SK-N-SH (cell line): ENCODE data around the gene CPEB1.

Experiments used
- CHD2 ChIP-seq: fragments of 150-350 bp; IDR thresholded peaks from 2 replicates; pipeline ENCODE4 v1.6.1; 2018; ENCODE audit warnings: low read length; ENCODE audit not compliant: partially characterized antibody
- EP300 ChIP-seq, 2 experiments: IDR thresholded peaks; 2 replicates each; pipeline versions ENCODE4 v1.4.0 to v1.6.1; 2012; ENCODE audit warnings: borderline replicate concordance in 1 of 2, low read depth in 1 of 2, low read length in 1 of 2
- EZH2phosphoT487 ChIP-seq: fragments of 200-600 bp; sonication (generic); IDR thresholded peaks from 2 replicates; pipeline ENCODE4 v1.6.1; 2017; ENCODE audit warnings: low read depth, mixed run types, mild to moderate bottlenecking, antibody characterized with exemption, moderate library complexity, borderline replicate concordance
- FOSL2 ChIP-seq: IDR thresholded peaks from 2 replicates; pipeline ENCODE4 v1.4.0; 2012; ENCODE audit warnings: low read depth, mild to moderate bottlenecking, moderate library complexity, borderline replicate concordance
- JUND ChIP-seq: IDR thresholded peaks from 2 replicates; pipeline ENCODE4 v1.4.0; 2012
- MXI1 ChIP-seq: IDR thresholded peaks from 2 replicates; pipeline ENCODE4 v1.6.1; 2012; ENCODE audit warnings: mild to moderate bottlenecking, low read depth, low read length, improper control_type of control experiment
- POLR2AphosphoS5 ChIP-seq: IDR thresholded peaks from 2 replicates; pipeline ENCODE4 v1.6.1; 2012; ENCODE audit warnings: low read depth, low read length
- RAD21 ChIP-seq: IDR thresholded peaks from 2 replicates; pipeline ENCODE4 v1.6.1; 2012; ENCODE audit warnings: mild to moderate bottlenecking, low read length
- RFX5 ChIP-seq: IDR thresholded peaks from 2 replicates; pipeline ENCODE4 v1.6.1; 2012; ENCODE audit warnings: mild to moderate bottlenecking, improper control_type of control experiment, low read length
- YY1 ChIP-seq: IDR thresholded peaks from 2 replicates; pipeline ENCODE4 v1.4.0; 2012; ENCODE audit warnings: low read depth, mild to moderate bottlenecking
- TF ChIP-seq, protein P1 (sequence below): fragments of 200-600 bp; sonication (generic); IDR thresholded peaks from 2 replicates; pipeline ENCODE4 v1.6.1; 2017; ENCODE audit warnings: antibody characterized with exemption, mild to moderate bottlenecking, moderate library complexity
- TF ChIP-seq, protein P2 (sequence below): IDR thresholded peaks from 2 replicates; pipeline ENCODE4 v1.6.1; 2012; ENCODE audit warnings: mild to moderate bottlenecking, low read depth, low read length, moderate library complexity
- TF ChIP-seq, protein P3 (sequence below): IDR thresholded peaks from 2 replicates; pipeline ENCODE4 v1.4.0; 2012; ENCODE audit warnings: low read depth, borderline replicate concordance

DNA sequence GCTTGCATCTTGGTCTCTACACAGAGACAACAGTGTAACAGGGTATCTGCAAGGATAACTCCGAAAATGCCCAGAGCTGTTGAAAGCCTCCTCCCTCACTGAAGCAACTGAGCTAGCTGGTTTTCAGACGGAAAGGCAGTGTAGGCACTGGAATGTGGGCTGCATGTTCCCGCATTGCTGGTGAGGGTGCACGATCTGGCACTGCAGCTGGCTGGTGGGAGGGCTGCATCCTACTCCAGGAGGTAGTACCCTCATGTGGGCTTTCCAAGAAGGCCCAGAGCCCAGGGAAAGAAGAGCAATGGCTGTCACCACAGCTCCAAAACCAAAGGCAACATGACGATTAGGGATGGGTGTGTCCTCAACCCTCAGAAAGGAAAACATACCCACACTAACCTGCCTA lies 78.2 kb downstream of the CPEB1 start:
- TF ChIP-seq EP300 (IDR thresholded peaks at IDR 0.05; ENCODE audit: borderline replicate concordance in 1 of 2, low read depth in 1 of 2, low read length in 1 of 2) (no peak), POLR2AphosphoS5 (no peak), YY1 (no peak), JUND (no peak), RFX5 (no peak), CHD2 (no peak), MXI1 (no peak), EZH2phosphoT487 (no peak), FOSL2 (no peak), RAD21 (no peak)
- TF ChIP-seq, protein P1, sequence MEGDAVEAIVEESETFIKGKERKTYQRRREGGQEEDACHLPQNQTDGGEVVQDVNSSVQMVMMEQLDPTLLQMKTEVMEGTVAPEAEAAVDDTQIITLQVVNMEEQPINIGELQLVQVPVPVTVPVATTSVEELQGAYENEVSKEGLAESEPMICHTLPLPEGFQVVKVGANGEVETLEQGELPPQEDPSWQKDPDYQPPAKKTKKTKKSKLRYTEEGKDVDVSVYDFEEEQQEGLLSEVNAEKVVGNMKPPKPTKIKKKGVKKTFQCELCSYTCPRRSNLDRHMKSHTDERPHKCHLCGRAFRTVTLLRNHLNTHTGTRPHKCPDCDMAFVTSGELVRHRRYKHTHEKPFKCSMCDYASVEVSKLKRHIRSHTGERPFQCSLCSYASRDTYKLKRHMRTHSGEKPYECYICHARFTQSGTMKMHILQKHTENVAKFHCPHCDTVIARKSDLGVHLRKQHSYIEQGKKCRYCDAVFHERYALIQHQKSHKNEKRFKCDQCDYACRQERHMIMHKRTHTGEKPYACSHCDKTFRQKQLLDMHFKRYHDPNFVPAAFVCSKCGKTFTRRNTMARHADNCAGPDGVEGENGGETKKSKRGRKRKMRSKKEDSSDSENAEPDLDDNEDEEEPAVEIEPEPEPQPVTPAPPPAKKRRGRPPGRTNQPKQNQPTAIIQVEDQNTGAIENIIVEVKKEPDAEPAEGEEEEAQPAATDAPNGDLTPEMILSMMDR = no peak
- TF ChIP-seq, protein P2, sequence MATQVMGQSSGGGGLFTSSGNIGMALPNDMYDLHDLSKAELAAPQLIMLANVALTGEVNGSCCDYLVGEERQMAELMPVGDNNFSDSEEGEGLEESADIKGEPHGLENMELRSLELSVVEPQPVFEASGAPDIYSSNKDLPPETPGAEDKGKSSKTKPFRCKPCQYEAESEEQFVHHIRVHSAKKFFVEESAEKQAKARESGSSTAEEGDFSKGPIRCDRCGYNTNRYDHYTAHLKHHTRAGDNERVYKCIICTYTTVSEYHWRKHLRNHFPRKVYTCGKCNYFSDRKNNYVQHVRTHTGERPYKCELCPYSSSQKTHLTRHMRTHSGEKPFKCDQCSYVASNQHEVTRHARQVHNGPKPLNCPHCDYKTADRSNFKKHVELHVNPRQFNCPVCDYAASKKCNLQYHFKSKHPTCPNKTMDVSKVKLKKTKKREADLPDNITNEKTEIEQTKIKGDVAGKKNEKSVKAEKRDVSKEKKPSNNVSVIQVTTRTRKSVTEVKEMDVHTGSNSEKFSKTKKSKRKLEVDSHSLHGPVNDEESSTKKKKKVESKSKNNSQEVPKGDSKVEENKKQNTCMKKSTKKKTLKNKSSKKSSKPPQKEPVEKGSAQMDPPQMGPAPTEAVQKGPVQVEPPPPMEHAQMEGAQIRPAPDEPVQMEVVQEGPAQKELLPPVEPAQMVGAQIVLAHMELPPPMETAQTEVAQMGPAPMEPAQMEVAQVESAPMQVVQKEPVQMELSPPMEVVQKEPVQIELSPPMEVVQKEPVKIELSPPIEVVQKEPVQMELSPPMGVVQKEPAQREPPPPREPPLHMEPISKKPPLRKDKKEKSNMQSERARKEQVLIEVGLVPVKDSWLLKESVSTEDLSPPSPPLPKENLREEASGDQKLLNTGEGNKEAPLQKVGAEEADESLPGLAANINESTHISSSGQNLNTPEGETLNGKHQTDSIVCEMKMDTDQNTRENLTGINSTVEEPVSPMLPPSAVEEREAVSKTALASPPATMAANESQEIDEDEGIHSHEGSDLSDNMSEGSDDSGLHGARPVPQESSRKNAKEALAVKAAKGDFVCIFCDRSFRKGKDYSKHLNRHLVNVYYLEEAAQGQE = no peak
- TF ChIP-seq, protein P3, sequence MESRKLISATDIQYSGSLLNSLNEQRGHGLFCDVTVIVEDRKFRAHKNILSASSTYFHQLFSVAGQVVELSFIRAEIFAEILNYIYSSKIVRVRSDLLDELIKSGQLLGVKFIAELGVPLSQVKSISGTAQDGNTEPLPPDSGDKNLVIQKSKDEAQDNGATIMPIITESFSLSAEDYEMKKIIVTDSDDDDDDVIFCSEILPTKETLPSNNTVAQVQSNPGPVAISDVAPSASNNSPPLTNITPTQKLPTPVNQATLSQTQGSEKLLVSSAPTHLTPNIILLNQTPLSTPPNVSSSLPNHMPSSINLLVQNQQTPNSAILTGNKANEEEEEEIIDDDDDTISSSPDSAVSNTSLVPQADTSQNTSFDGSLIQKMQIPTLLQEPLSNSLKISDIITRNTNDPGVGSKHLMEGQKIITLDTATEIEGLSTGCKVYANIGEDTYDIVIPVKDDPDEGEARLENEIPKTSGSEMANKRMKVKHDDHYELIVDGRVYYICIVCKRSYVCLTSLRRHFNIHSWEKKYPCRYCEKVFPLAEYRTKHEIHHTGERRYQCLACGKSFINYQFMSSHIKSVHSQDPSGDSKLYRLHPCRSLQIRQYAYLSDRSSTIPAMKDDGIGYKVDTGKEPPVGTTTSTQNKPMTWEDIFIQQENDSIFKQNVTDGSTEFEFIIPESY = no peak
